ENCODE data around the gene CNNM2. TPM values are rescaled to one million over a fixed set of nuclear protein-coding genes. Genes with fewer than 3 reads are reported as not detected.

CNNM2 gene
- total RNA-seq, 2 donors from 2014 or later = 25.2 to 29.3 TPM

GRCh38 chr10:103139803-103140202, 221.7 kb downstream of the CNNM2 start:
- intact Hi-C loops (cut with DNase I) = no loop called here
- H3K9me3 ChIP-seq = no peaks in the 10 kb centered on the region
- no peak for TF ChIP-seq CTCF (IDR thresholded peaks at IDR 0.05)
- H3K4me3 ChIP-seq = no peak overlapping the region
- no peaks in the 10 kb centered on the region for H3K27me3 ChIP-seq
- no peak overlapping the region for H3K27ac ChIP-seq
- no peak overlapping the region for H3K9ac ChIP-seq (ENCODE audit: low read depth in 2 of 2, low read length in 2 of 2)
- H3K36me3 ChIP-seq = no peaks in the 10 kb centered on the region
- no peak for DNase-seq
- H3K4me1 ChIP-seq = no peaks in the 10 kb centered on the region

Other genes starting within 250 kb of the CNNM2 start
- gene ARL3, start 203.9 kb upstream of the CNNM2 start, total RNA-seq = 1 to 10 TPM; 4.8 to 5.6 TPM
- gene SFXN2, start 203.7 kb upstream of the CNNM2 start, total RNA-seq = 10 to 100 TPM in 1 of 2 donors, 1 to 10 TPM in 1; 9.7 to 27.6 TPM
- 10 to 100 TPM; 32.3 to 42.7 TPM for gene WBP1L, start 174.3 kb upstream of the CNNM2 start, total RNA-seq
- gene CYP17A1, start 80.9 kb upstream of the CNNM2 start, total RNA-seq = 1 to 10 TPM in 1 of 2 donors, not detected in 1; 7.7 TPM
- gene BORCS7, start 64.0 kb upstream of the CNNM2 start, total RNA-seq = 10 to 100 TPM; 15.6 to 18.9 TPM
- 1 to 10 TPM in 1 of 2 donors, under 1 TPM in 1; 0.77 to 1.9 TPM for gene AS3MT, start 48.8 kb upstream of the CNNM2 start, total RNA-seq